ENCODE measurements around the gene SH2D6. TPM values are rescaled to one million over a fixed set of nuclear protein-coding genes. Genes with fewer than 3 reads are reported as not detected.

The SH2D6 gene
- total RNA-seq, 2 donors from 2014 or later, result 0.26 to 15.5 TPM

GRCh38 chr2:85399183-85399455 lies 19.4 kb upstream of the SH2D6 start:
- 92 to 93% methylated on average over 8 of the region's 8 CpGs for WGBS, 2 donors

GRCh38 chr2:85400023-85400422 lies 18.5 kb upstream of the SH2D6 start:
- H3K36me3 ChIP-seq (replicated peaks in 1 of 2; ENCODE audit: insufficient read depth in 1 of 2, low read depth in 2 of 2), result no peaks in the 10 kb centered on the region

More at GRCh38 chr2:85399183-85399455, 19.4 kb upstream of the SH2D6 start:
- no peaks in the 10 kb centered on the region for H3K27me3 ChIP-seq
- no peaks in the 10 kb centered on the region for H3K9me3 ChIP-seq
- intact Hi-C loops (cut with DNase I), result no loop called here
- ATAC-seq (no peak), DNase-seq (no peak)
- no peak for TF ChIP-seq POLR2A (IDR thresholded peaks at IDR 0.05)
- no peak for TF ChIP-seq CTCF (IDR thresholded peaks at IDR 0.05)
- peaks cover 16% of the 10 kb centered on the region for H3K4me1 ChIP-seq
- no peaks in the 10 kb centered on the region for H3K36me3 ChIP-seq (replicated peaks in 1 of 2; ENCODE audit: insufficient read depth in 1 of 2, low read depth in 2 of 2)
- H3K4me3 ChIP-seq, result no peak overlapping the region
- no peak overlapping the region for H3K27ac ChIP-seq

GRCh38 chr2:85400541-85401463 lies 17.7 kb upstream of the SH2D6 start:
- H3K4me3 ChIP-seq, result no peak overlapping the region
- ATAC-seq (no peak), DNase-seq (peak in 1 of 4 donors; percentile 8)
- H3K4me1 ChIP-seq, result peaks cover 16% of the 10 kb centered on the region
- no peak overlapping the region for H3K27ac ChIP-seq
- H3K36me3 ChIP-seq (replicated peaks in 1 of 2; ENCODE audit: insufficient read depth in 1 of 2, low read depth in 2 of 2), result no peaks in the 10 kb centered on the region
- WGBS, 2 donors, result 84 to 90% methylated on average over 5 to 14 of the region's 14 CpGs
- H3K27me3 ChIP-seq, result no peaks in the 10 kb centered on the region
- H3K9me3 ChIP-seq, result no peaks in the 10 kb centered on the region
- no peak for TF ChIP-seq CTCF (IDR thresholded peaks at IDR 0.05)
- intact Hi-C loops (cut with DNase I), result loop anchor here (5.0 kb wide), 1 partner anchor 34 kb away; no protein-coding TSS in a partner anchor

More at GRCh38 chr2:85400023-85400422, 18.5 kb upstream of the SH2D6 start:
- Histone ChIP-seq H3K9me3 (no peaks in the 10 kb centered on the region), H3K4me3 (no peak overlapping the region), H3K27ac (no peak overlapping the region), H3K4me1 (peaks cover 16% of the 10 kb centered on the region), H3K27me3 (no peaks in the 10 kb centered on the region)
- no peak for TF ChIP-seq POLR2A (IDR thresholded peaks at IDR 0.05)
- TF ChIP-seq CTCF (IDR thresholded peaks at IDR 0.05), result no peak
- ATAC-seq (no peak), DNase-seq (peak in 1 of 4 donors; percentile 1)
- WGBS, 2 donors, result 87 to 94% methylated on average over 8 of the region's 8 CpGs
- intact Hi-C loops (cut with DNase I), result loop anchor here (5.0 kb wide), 1 partner anchor 33 kb away; no protein-coding TSS in a partner anchor

- Histone ChIP-seq H3K27ac (no peak overlapping the region), H3K4me1 (peaks cover 11% of the 10 kb centered on the region), H3K36me3 (replicated peaks in 1 of 2; ENCODE audit: insufficient read depth in 1 of 2, low read depth in 2 of 2) (no peaks in the 10 kb centered on the region), H3K4me3 (no peak overlapping the region), H3K27me3 (no peaks in the 10 kb centered on the region), H3K9me3 (no peaks in the 10 kb centered on the region)
- intact Hi-C loops (cut with DNase I), result loop anchor here (5.0 kb wide), 1 partner anchor 34 kb away; no protein-coding TSS in a partner anchor
- WGBS, 2 donors, result 85 to 97% methylated on average over 6 to 7 of the region's 7 CpGs
- ATAC-seq, result no peak
- DNase-seq, result no peak
- TF ChIP-seq POLR2A (IDR thresholded peaks at IDR 0.05) (no peak), CTCF (IDR thresholded peaks at IDR 0.05) (no peak)
Observed at GRCh38 chr2:85401464-85401805, 17.1 kb upstream of the SH2D6 start.

Data from body of pancreas (tissue), 4 donors.